Hematopoietic multipotent progenitor cell treated with erythropoietin and hydrocortisone succinate and interleukin-3 and kit ligand, for 17 days (in vitro differentiated cells): ENCODE data around the gene U2AF2.

Source experiments
- DNase-seq: peaks from one replicate; pipeline ENCODE4 v3.0.0-alpha.2; 2015; ENCODE audit warnings: low spot score

Gene U2AF2

DNA sequence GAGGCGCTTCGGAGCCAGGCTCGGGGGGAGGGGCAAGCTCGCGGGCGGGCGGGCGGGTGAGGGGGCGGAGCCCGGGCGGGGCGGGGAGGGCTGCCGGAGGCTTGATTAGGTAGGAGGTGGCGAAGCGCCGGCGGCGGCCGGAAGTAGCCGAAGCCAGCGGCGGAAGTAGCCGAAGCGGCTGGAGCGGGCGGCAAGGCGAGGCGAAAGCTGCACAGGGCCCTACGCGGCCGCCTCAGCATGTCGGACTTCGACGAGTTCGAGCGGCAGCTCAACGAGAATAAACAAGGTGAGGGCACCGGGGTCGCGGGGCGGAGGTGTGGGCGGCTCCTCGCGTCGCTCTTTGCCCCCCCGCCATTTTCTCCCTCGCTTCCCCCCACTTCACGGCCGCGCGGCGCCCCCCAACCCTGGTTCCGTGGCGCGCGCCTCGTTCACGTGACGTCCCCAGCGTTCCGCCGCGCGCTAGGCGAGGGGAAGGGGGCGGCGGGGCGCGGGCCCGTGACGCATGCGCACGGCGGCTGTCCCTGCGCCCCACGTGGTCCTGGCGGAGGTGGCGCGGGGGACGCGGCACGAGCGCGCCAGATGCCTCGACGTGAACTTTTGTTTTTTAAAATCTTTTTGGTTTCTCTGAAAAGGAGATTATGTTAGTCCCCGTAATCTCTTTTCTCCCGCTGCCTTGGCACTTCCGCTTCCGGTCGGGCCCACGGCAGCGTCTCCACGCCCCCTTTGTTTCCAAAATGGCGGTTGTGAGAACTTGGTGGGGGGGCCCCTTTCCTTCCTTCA lies at the start of gene U2AF2:
U2AF2 (plus strand) TSS at position 168 of the 780 bp plus-strand sequence; CDS start at position 238, 70 bp downstream.
- peak; percentile 81 for DNase-seq

DNA sequence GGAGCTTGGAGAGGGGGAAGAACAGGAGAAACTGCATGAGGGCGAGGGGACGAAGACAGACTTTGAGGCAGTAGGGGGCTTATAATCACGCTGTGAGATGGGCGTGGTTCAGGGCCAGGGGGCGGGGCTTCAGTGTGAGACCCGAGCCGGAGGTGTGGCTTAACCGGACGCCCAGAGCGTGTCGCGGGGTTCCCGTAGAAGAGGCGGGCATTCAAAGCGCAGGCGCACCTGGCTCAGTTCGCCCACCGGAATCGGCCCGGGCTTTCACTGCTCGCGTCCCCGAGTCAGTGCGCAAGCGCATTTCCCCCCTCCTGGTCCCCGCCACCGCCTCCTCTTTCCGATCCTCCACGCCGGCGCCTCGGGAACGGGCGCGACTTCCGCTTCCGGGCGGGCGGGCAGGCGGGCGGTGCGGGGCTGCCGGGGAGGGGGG lies 49.6 kb upstream of the U2AF2 start:
- DNase-seq = peak; percentile 85

DNA sequence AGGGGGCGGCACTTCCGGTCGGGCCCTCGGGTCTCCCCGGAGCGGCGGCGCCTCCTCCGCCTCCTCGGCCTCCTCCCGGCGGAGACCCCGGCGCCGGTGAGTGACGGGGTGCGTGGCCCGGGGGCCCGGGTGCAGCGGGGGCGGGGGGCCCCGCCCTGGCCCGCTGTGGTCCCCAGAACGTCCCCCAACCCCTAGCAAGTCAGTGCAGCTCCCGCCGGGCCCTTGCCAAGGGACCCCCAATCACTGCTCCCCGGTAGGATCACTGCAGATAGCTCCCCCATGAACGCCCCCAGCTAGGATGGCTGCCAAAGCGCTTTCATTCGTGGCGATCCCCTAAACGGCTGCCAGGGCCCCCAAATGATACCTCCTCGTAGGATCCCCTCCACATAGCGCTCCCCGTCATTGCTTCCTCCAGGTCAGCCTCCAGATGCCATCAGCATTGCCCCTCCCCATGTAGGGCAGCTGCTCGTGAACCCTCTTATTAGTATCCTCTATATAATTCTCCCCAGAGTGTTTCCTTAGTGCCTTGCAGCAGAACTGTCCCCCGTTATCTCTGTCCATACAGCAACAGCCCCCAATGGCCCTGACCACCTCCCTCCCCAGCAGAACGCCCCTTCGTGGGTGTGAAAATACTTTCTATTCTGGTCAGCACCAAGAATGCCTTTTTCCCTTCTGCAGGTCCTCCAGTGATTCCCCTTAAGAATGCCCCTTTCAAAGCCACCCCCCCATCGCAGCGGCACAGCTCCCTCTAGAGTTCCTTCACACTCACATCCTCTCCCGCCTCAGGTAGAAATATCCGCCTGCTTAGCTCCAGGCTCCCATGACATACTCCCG lies 49.0 kb upstream of the U2AF2 start, which contains the start of gene ZNF865:
ZNF865 (plus strand) TSS at position 11 of the 834 bp plus-strand sequence. CDS start 7,972 bp downstream, outside the sequence.
- DNase-seq = peak; percentile 55

DNA sequence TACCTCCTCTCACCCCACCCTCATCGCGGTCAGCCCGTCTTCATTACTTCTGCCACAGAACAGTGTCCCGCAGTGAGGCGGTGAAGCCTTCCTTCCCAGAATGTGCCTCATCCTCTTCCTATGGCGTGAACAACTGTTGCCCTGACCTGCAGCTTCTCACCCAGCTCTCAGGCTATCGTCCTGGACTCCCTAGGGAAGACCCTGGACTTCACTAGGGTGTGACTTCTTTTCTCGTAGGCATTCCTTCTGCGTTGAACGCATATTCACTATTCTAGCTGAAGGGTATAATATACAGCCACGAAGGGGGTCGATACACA lies 48.4 kb upstream of the U2AF2 start:
- no peak for DNase-seq

DNA sequence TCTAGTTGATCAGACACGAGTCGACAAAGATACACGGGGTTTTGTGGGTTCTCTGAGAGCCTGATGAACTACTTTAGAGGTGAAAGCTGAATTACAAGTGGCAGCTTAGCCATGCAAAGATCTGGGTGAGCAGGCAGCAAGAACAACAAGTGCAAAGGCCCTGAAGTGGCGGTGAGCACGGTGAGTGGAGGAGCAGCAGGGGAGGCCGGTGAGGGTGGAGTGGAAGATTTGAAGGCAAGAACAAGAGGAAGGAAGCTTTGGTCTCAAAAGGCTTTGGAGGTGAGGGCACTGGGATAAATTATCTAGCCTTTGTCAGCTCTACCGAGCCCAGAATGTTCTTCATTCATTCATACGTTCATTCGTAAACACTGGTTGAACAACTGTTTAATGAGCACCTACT lies 48.0 kb upstream of the U2AF2 start:
- no peak for DNase-seq

DNA sequence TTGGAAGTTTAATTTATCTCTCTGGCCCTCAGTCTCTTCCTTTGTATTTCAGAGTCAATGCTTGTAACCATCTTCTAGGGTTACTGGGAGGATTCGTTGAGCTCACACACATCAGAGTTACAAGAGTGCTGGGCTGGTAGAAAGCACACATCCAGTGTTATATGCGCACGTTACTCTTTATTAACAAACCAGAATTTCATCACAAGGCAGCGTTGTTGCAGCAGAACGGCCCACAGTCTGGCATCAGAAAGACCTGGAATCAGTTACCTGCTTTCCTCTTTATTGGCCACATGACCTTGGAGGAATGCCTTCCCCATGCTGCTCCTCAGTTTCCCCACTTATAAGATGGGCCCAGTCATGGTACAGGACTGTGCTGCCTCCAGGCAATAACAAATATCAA lies 45.5 kb upstream of the U2AF2 start:
- no peak for DNase-seq

DNA sequence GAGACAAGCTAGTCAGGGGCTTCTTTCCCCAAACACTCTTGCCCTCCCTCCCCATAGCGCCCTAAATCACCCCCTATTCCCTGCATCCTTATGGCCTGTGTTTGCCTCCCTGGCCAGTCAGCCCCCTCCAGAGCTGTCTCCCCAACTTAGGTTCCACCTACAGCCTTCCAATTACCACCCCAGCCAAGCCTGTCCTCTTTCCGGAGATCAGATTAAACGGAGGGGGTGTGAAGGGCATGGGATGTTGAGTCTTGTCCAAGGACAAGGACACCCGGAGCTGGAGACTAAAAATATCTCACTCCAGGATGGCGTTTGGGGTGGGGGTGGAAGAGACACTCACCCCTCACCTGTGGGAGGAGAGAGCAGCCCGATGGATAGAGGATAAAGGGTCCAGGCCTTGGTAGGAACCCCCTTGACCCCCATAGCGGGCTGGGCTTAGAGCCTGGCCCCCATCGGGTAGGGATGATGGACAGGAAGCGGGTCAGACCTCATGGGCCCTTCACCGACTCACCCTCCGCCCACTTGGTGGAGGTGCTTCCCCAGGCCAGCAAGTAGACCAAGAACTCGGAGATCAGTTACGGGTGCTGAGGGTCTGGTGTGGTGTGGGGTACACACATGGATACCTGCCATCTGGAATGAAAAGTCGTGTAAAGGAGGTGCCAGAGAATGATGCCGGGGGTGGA lies 43.4 kb upstream of the U2AF2 start:
- DNase-seq = no peak

DNA sequence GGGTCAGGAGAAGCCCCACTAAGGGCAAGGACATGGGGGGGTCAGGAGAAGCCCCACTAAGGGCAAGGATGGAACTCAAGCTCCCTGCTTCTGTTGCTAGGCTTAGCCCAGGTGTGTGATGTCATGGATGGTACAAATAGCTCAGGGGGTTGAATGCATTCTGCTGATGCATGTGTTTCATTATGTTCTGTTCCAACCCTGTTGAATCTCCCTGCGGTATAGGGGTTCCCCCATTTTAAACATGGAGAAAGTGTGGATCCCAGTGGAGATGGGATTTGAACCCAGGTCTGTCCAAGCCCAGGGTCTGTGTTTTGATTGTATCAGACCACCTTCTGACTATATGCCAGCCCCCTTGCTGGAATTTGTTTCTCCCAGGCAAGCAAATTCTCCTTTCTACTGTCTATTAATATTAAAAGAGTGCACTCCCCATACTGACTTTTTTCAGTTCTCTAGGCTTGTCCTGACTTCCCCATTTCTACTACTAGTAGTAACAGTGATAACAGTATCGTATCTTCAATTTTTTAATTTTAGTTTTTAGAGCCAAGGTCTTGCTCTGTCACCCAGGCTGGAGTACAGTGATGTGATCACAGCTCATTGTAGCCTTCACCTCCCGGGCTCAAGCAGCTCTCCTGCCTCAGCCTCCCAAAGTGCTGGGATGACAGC lies 42.7 kb upstream of the U2AF2 start:
- no peak for DNase-seq

DNA sequence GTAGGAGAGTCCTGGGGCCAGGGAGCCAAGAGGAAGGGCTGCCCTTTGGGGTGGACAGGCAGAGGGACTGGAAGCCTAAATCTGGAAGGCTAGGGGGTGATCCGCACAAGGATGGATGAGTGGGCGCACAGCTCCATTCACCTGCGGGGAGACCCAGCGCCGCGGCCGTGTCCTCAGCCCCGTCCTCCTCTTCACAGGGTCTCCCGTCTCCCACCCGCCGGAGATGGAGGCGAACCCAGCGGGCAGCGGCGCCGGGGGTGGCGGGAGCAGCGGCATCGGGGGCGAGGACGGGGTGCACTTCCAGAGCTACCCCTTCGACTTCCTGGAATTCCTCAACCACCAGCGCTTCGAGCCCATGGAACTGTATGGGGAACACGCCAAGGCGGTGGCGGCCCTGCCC lies 41.4 kb upstream of the U2AF2 start:
- DNase-seq = no peak

DNA sequence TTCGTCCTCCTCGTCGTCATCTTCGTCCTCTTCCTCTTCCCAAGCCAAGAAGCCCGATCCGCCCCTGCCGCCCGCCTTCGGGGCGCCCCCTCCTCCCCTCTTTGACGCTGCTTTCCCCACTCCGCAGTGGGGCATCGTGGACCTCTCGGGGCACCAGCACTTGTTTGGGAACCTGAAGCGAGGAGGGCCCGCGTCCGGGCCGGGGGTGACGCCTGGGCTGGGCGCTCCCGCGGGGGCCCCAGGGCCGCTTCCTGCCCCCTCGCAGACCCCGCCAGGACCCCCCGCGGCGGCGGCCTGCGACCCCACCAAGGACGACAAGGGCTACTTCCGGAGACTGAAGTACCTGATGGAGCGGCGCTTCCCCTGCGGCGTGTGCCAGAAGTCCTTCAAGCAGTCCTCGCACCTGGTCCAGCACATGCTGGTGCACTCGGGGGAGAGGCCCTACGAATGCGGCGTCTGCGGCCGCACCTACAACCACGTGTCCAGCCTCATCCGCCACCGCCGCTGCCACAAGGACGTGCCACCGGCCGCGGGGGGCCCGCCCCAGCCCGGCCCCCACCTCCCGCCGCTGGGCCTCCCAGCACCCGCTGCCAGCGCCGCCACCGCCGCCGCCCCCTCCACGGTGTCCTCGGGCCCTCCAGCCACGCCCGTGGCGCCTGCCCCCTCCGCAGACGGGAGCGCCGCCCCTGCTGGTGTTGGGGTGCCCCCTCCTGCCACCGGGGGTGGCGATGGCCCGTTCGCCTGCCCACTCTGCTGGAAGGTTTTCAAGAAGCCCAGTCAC lies 40.7 kb upstream of the U2AF2 start:
- DNase-seq = no peak

DNA sequence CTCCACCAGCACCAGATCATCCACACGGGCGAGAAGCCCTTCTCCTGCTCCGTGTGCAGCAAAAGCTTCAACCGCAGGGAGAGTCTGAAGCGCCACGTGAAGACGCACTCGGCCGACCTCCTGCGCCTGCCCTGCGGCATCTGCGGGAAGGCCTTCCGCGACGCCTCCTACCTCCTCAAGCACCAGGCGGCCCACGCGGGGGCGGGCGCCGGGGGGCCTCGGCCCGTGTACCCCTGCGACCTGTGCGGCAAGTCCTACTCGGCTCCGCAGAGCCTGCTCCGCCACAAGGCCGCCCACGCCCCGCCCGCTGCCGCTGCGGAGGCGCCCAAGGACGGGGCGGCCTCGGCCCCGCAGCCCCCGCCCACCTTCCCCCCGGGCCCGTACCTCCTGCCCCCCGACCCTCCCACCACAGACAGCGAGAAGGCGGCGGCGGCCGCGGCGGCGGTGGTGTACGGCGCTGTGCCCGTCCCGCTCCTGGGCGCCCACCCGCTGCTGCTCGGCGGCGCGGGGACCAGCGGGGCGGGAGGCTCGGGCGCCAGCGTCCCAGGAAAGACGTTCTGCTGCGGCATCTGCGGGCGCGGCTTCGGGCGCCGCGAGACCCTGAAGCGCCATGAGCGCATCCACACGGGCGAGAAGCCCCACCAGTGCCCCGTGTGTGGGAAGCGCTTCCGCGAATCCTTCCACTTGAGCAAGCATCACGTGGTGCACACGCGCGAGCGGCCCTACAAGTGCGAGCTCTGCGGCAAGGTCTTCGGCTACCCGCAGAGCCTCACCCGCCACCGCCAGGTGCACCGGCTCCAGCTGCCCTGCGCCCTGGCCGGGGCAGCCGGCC lies 39.9 kb upstream of the U2AF2 start:
- no peak for DNase-seq

DNA sequence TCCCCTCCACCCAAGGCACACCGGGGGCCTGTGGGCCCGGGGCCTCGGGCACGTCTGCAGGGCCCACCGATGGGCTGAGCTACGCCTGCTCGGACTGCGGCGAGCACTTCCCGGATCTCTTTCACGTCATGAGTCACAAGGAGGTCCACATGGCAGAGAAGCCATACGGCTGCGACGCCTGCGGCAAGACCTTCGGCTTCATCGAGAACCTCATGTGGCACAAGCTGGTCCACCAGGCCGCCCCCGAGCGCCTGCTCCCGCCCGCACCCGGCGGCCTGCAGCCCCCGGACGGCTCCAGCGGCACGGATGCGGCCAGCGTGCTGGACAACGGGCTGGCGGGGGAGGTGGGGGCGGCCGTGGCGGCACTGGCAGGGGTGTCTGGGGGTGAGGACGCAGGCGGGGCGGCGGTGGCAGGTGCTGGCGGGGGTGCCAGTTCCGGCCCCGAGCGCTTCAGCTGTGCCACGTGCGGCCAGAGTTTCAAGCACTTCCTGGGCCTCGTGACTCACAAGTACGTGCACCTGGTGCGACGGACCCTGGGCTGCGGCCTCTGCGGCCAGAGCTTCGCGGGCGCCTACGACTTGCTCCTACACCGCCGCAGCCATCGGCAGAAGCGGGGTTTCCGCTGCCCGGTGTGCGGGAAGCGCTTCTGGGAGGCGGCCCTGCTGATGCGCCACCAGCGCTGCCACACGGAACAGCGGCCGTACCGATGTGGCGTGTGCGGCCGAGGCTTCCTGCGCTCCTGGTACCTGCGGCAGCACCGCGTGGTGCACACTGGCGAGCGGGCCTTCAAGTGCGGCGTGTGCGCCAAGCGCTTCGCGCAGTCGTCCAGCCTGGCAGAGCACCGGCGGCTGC lies 39.1 kb upstream of the U2AF2 start:
- DNase-seq = no peak

DNA sequence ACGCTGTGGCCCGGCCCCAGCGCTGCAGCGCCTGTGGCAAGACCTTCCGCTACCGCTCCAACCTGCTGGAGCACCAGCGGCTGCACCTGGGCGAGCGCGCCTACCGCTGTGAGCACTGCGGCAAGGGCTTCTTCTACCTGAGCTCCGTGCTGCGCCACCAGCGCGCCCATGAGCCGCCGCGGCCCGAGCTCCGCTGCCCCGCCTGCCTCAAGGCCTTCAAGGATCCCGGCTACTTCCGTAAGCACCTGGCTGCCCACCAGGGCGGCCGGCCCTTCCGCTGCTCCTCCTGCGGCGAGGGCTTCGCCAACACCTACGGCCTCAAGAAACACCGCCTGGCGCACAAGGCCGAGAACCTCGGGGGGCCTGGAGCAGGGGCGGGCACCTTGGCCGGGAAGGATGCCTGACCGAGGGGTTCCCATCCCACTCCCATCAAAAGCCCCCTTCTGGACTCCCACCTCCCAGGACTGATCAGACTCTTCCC lies 38.4 kb upstream of the U2AF2 start:
- DNase-seq = no peak

DNA sequence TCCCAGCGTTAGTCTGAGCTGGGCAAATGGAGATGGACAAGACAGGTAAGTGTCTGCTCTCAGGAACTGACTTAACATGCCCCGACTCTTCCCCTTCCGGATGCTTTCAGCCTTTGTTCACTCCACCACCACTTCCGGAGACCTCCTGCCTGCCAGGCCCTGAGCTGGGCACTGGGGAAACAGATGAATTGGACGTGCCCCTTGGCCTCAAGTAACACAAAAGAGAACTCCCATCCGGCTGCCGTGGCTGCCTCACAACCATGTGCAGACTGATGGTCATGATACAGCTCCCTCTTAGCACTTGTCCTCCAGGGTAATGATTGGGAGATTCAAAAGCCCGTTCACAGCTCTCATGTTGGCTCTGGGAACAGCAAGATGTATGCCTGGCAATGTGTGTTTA lies 37.4 kb upstream of the U2AF2 start:
- no peak for DNase-seq

DNA sequence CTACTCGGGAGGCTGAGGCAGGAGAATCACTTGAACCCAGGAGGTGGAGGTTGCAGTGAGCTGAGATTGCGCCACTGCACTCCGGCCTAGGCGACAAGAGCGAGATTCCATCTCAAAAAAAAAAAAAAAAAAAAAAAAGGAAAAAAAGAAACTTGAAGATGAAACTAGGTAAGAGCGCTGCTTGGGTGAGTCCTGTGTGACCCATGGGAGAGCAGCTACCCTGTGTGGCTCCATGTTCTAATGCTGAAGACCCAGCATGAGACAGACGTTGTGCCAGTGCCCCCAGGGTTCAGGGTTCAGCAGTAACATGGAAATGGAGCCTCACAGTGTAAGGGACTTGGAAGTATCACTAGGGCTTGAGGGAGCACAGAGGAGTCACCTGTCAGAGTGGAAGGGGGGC lies 36.4 kb upstream of the U2AF2 start:
- no peak for DNase-seq

DNA sequence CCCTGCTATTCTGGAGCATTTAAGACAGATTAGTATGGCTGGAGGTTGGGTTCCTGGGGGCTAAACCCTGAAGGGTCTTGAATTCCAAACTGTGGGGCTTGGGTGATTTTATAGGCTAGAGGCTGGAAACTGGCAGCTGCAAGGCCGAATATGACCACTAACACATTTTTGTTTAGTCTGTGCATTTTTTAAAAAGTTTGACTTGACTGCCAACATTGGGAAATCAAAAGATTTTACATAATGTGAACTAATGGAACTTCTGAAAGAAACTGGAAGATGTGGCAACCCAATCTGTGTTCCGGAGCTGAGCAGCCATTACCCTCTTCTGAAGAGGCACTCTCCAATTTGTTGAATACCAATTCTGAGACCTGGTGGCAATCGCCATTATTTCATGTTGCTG lies 35.5 kb upstream of the U2AF2 start:
- DNase-seq = no peak

DNA sequence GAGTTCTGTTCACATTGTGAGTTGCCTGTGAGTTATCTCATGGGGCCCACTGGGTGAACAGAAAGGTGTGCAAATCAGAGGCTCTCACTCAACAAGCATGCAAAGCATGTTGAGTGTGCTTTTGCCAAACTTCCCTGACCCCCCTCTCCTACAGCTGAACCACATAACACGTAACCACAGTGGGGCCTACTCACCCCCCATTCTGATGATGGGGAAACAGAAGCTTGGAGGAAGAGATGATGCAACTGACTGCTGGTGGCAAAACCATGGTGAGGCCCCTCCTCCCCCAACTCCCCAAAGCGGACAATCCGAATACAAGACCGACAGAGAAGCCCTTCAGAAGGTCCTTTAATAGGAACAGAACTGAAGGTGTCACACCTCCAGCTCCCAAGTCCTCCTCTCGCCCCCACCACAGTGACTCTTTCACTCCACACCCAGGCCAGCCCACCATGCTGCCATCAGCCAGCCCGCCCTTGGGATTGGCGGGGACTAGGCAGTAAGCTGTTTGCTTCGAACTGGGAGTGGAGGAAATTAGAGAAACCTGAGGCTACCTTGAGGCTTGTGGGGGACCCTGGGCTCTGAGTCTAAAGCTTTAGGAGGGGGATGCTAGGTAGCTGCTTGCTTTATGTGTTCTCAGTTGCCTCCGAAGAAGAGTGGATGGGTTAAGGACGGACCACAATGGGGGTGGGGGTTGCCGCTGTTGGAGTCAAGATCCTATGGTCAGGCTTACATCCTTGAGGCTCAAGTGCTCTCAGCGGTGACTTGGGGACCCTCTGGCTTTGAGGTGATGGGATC lies 34.2 kb upstream of the U2AF2 start:
- DNase-seq = no peak

DNA sequence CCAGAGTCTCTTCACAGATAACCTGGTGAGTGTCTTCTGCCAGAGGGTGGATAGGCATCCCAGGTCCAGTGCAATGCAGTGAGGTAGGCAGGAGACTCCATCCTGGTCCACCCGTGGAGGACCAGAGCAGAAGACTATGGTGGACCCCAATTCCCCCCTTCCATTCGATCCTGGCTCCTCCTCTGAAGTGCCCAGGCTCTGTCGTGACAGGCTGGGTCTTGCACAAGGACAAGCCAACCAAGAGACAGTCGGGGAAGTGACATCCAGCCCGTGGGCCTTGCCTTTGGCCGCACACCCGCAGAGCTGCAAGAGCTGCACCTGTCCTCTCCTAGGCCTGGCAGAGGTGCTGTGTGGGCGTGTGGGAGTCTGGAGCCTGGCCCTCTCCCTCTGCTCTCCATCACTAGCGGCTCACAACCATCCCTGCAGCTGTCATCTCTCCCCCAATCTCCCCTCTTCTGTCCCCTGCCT lies 33.6 kb upstream of the U2AF2 start:
- no peak for DNase-seq
